Neuron (in vitro differentiated cells): ENCODE results near the gene TBX6.
A peak's percentile ranks its signal among the peaks of the same experiment; 100 is the strongest.

Source experiments
- H2AFZ ChIP-seq: one replicate; pipeline ENCODE4 v1.6.1; 2013; ENCODE audit warnings: low read depth, mild to moderate bottlenecking, inconsistent platforms, low read length, moderate library complexity
- H3K27me3 ChIP-seq: one replicate; pipeline ENCODE4 v1.6.1; 2013; ENCODE audit warnings: low read length; ENCODE audit not compliant: insufficient read depth
- H3K36me3 ChIP-seq: one replicate; pipeline ENCODE4 v1.6.1; 2013; ENCODE audit warnings: low read length; ENCODE audit not compliant: insufficient read depth
- H3K4me1 ChIP-seq: one replicate; pipeline ENCODE4 v1.6.1; 2013; ENCODE audit warnings: low read length; ENCODE audit not compliant: insufficient read depth
- H3K4me3 ChIP-seq: 2 replicates; pipeline ENCODE4 v1.5.1; 2013; ENCODE audit warnings: mild to moderate bottlenecking, low read length, moderate library complexity
- H3K9me3 ChIP-seq: one replicate; pipeline ENCODE4 v1.6.1; 2013; ENCODE audit warnings: low read length

The TBX6 gene

DNA sequence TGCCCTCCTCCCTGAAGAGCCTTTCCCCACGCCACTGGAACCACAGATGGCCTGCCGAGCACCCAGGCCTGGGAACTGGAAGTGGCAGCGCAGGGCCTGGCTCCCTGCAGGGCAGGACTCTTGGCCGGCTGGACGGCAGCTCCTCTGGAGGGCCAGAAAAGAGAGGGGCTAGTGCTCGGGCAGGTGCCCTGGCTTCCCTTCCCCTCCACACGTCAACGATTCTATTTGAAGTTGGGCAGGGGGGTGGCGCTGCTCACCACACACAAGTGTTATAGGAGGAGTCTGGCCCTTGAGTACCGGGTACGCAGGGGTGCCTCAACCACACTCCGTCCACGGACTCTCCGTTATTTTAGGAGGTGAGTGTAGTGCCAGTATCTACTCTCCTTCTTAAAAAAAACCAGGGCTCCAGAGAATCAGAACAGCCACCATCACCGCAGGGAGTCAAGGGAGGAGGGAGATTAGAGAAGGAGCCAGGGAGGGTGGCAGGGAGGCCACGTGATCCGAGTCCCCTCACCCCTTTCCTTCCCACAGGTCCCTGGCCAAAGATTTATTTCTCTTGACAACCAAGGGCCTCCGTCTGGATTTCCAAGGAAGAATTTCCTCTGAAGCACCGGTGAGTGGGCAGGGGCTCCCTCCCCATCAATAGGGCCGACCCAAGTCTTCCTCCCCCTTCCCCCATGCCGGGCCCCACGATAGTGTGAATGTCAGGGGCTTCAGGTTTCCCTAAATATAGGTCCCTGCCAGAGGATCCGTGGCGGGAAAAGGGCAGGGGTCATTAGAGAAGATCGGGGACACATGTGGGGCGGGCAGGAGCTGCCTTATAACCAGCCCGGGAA lies 27.6 kb downstream of the TBX6 start:
- Histone ChIP-seq H3K27me3 (no peaks in the 10 kb centered on the region), H3K4me1 (peaks cover 30% of the 10 kb centered on the region), H3K9me3 (no peaks in the 10 kb centered on the region), H2AFZ (no peak overlapping the region), H3K4me3 (peak overlapping the region; percentile 80), H3K36me3 (peaks cover 30% of the 10 kb centered on the region)

DNA sequence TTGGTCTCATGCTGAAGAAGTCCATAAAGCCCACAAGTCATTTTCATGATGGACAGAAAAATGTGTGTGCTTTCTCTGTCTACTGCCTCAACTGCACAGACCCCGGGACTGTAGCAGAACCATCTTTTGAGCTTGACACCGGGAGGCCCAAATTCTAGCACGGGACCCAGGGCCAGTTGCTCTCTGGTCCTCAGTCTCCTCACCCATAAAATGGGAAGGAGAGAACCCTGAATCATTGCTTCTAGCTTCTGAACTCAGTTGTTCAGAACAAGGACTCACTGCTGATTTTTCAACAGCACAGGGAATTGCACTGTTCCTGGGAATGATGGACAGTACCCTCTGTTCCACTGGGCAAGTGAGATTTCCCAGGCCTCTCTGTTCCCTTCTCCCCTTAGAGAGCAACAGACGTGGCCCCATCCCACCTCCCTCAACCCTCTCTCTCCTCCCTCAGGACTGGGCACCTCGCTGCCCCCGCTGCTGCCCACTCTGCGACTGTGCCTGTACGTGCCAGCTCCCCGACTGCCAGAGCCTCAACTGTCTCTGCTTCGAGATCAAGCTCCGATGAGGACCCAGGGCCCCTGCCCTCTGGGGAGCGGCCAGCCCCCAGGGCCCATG lies 28.3 kb downstream of the TBX6 start:
- no peak overlapping the region for H3K4me3 ChIP-seq
- H2AFZ ChIP-seq = no peak overlapping the region
- peaks cover 22% of the 10 kb centered on the region for H3K36me3 ChIP-seq
- H3K27me3 ChIP-seq = no peaks in the 10 kb centered on the region
- no peaks in the 10 kb centered on the region for H3K9me3 ChIP-seq
- H3K4me1 ChIP-seq = peaks cover 30% of the 10 kb centered on the region

DNA sequence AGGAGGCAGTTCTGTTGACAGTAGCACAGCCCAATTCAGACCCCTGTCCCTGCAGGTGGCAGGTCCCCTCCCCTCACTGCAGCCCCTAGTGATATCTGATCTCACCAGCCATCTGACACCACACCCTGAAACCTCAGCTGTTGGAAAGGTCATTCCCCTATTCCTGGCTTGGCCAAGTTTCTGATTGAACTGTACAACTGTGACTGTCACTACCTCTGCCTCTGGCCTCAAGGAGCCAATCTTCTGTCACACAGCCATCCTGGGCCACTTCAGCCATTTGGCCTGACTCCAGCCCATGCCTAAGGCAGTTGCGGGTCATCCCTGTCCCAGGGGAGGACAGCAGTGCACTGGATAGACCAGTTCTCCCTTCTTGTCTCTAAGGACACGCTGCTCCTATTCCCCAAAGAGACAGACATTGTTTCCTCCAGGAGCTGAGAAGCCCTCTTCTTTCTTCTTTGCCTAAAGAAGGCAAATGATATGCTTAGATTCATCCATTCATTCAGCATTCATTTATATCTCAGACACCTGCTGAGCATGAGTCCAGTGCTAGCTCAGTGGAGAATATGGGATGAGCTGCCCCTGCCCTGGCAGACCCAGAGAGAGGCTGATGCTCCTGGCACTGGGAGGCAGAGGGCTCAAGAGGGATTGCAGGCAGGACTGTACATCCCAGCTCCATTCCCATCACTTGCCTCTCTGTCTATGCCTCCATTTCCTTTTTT lies 30.7 kb downstream of the TBX6 start:
- no peaks in the 10 kb centered on the region for H3K27me3 ChIP-seq
- H3K36me3 ChIP-seq = peaks cover 11% of the 10 kb centered on the region
- no peak overlapping the region for H2AFZ ChIP-seq
- H3K9me3 ChIP-seq = no peaks in the 10 kb centered on the region
- H3K4me1 ChIP-seq = peaks cover 19% of the 10 kb centered on the region
- H3K4me3 ChIP-seq = no peak overlapping the region

DNA sequence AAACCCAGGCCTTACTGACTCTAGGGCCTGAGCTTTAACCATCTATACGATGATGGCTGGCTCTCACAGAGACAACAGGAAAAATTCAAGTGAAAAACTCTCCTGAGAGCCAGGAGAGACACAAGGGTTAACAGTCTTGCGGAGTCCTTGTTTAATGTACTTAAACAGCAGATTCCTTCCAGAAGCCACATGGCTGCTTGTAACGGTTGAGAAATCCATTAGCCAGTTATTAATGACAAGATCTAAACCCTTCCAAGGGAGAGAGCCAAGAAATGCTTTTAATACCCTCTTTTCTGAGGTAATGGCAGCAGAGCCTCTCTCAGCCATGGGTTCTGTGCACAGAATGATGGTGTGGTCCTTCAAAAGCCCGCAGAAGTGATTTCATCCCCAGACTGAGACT lies 31.4 kb downstream of the TBX6 start:
- Histone ChIP-seq H3K27me3 (no peaks in the 10 kb centered on the region), H3K4me1 (peaks cover 19% of the 10 kb centered on the region), H2AFZ (no peak overlapping the region)

DNA sequence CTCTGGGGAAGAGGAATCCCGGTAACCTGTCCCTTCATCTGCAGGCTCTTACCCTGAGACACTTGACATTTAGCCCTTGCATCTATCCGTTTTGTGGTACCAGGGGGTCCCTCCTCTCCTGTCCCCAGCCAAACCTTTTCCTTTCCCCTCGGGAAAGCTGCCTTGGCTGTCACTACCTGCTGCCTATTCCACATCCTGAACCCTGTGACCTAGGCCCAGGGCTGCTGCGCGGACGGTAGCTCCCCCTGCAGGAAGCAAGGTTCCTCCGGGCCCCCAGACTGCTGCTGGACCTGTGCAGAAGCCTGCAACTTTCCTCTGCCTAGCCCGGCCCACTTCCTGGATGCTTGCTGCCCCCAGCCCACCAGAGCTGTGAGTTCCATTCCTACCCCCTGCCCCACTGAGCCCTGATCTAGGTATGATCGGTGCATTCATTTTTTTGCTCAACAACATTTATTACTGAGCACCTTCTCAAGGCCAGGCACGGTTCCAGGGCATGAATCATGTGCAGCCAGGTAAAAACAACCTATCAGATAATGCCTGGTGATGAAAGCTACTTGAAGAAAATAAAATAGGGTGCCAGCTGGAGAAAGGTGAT lies 36.7 kb downstream of the TBX6 start:
- H3K4me1 ChIP-seq = peaks cover 8% of the 10 kb centered on the region
- H3K27me3 ChIP-seq = no peaks in the 10 kb centered on the region
- H3K4me3 ChIP-seq = no peak overlapping the region
- peaks cover 9% of the 10 kb centered on the region for H3K36me3 ChIP-seq
- no peaks in the 10 kb centered on the region for H3K9me3 ChIP-seq
- H2AFZ ChIP-seq = no peak overlapping the region

More for the DNA sequence above, 31.4 kb downstream of the TBX6 start:
- Histone ChIP-seq H3K9me3 (no peaks in the 10 kb centered on the region), H3K4me3 (no peak overlapping the region), H3K36me3 (peaks cover 11% of the 10 kb centered on the region)

DNA sequence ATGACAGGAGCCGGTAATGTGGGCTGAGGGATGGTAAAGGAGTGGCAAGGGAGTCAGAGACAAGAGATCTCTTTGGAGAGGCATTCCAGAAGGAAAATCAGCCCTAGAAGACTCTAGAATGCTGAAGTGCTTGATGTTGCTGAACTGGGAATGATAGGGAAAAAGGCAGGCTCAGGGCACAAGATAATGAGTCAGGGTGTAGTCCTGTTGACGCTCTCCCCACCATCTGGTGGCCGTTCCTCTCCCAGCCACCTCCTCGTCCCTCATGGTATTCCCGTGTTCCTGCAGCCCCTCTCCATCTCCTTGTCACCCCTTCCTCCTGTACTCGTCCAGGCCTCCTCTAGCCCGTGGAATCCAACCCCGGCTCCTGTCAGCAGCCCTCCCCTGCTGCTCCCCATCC lies 37.3 kb downstream of the TBX6 start:
- no peaks in the 10 kb centered on the region for H3K9me3 ChIP-seq

DNA sequence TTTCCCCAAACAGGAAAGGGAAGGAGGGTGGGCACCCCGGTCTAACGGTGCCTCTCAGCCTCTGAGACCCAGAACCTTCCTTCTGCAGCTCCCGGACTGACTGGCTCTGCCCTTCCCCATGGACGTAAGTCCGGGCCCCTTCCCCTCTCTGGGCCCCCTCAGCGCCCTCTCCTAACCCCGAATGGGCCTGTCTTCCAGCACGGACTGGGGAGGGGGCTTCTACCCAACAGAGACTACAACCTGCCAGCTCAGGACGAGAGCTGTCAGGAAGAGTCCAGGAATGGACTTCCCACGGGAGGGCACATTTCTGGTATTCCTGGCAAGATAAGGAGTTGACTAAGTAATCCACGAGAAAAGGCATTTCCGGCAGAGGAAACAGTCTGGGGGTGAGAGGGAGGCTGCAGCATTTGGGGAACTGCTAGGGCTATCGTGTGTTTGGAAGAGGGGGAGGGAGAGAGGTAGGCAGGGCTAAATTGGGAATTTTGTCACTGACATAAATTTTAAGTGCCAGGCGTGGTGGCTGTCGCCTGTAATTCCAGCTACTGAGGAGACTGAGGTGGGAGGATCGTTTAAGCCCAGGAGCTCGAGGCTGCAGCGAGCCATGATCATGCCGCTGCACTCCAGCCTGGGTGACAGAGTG lies 38.2 kb downstream of the TBX6 start:
- H3K4me3 ChIP-seq = peak overlapping the region; percentile 60
- H3K9me3 ChIP-seq = no peaks in the 10 kb centered on the region
- peak overlapping the region; percentile 75 for H2AFZ ChIP-seq
- no peaks in the 10 kb centered on the region for H3K27me3 ChIP-seq
- peaks cover 8% of the 10 kb centered on the region for H3K4me1 ChIP-seq
- peaks cover 2% of the 10 kb centered on the region for H3K36me3 ChIP-seq

More for the DNA sequence above, 37.3 kb downstream of the TBX6 start:
- no peak overlapping the region for H2AFZ ChIP-seq
- no peaks in the 10 kb centered on the region for H3K27me3 ChIP-seq
- peaks cover 3% of the 10 kb centered on the region for H3K36me3 ChIP-seq
- peaks cover 8% of the 10 kb centered on the region for H3K4me1 ChIP-seq
- no peak overlapping the region for H3K4me3 ChIP-seq

DNA sequence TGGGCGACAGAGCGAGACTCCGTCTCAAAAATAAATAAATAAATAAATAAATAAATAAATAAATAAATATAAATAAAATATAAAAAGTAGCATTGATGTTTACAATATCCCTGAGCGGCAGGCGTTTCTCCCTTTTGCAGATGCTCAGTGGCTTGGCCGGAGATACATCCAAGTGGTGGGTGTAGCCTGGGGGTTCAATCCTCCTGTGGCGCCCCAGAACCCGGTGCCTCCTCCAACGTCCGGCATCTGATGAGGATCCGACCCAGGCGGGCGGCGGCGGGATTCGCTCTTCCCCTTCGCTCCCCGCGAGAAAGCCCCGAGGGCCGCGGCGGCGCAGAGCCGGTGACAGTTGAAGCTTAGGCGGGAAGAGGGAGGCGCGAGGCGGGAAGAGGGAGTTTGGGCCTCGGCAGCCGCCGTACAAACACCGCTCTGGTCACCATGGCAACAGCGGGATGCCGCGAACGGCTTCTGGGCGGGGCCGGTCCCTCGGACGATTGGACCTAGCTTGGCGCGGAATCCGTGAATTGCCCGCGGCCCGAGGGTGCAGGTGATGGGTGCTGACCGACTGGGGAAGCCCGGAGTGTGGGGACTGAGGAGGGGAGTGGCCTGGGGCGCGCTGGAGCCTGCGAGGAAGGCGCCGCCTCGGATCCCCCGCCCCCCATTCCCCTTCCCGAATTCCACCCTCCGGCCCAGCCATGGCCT lies 38.9 kb downstream of the TBX6 start:
- Histone ChIP-seq H3K27me3 (no peaks in the 10 kb centered on the region), H3K4me1 (peaks cover 8% of the 10 kb centered on the region), H2AFZ (peak overlapping the region; percentile 75), H3K9me3 (no peaks in the 10 kb centered on the region), H3K4me3 (peak overlapping the region; percentile 60), H3K36me3 (peaks cover 2% of the 10 kb centered on the region)

DNA sequence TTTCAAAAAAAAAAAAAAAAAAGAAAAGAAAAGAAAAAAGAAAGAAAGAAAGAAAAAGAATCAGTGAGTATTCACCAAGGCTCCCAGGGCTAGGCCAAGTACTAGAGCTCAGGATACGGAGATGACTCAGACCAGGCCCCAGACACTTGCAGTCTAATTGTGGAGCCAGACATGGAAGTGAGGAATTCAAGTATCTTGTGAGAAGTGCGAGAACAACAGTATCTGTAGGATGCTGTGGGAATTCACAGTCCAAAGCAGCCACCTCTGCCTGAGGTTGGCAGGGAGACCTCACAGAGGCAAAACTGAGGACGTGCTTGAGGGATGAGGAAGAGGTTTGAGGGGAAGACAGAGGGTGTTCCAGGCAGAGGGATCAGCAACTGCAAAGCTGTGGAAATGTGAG lies 40.2 kb downstream of the TBX6 start:
- no peaks in the 10 kb centered on the region for H3K9me3 ChIP-seq
- no peak overlapping the region for H3K4me3 ChIP-seq
- no peak overlapping the region for H2AFZ ChIP-seq
- H3K27me3 ChIP-seq = no peaks in the 10 kb centered on the region
- H3K4me1 ChIP-seq = peaks cover 8% of the 10 kb centered on the region
- H3K36me3 ChIP-seq = peaks cover 2% of the 10 kb centered on the region

DNA sequence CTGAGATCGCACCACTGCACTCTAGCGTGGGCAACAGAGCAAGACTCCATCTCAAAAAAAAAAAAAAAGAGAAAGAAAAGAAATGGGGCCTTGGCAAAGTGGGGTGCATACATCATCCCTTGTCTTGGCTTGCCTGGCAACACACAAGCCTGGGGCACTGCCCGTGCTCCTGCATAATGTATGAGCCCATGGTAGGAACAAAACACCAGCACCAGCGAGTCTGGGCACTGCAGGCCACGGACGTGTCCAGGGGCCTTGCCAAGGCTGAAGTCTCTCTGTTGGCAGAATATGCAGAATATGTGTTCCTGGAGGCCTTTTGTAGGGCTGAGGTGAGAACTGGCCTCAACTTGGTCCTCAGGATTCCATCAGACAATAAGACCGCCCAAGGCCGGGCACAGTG lies 41.9 kb downstream of the TBX6 start:
- H2AFZ ChIP-seq = no peak overlapping the region
- H3K4me1 ChIP-seq = peaks cover 8% of the 10 kb centered on the region
- no peaks in the 10 kb centered on the region for H3K27me3 ChIP-seq
- no peaks in the 10 kb centered on the region for H3K9me3 ChIP-seq
- no peak overlapping the region for H3K4me3 ChIP-seq
- H3K36me3 ChIP-seq = no peaks in the 10 kb centered on the region

DNA sequence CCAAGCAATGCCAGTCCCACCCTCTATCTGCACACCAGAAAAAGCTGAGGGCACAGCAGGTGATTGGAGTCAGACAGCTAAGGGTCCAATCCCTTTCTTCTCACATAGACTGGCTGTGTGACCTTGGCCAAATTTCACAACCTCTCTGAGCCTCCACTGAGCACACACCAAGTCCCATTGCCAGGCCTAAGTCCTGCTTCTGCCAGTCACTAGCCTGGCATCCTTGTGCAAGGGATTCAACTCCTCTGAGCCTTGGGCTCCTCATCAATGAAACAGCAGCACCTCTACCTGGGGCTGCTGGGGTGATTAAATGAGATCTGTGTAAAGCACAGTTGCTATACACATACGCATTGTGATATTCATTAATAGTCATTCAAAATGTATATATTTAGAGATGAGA lies 45.1 kb downstream of the TBX6 start:
- Histone ChIP-seq H3K36me3 (no peaks in the 10 kb centered on the region), H3K27me3 (no peaks in the 10 kb centered on the region), H3K9me3 (no peaks in the 10 kb centered on the region), H2AFZ (no peak overlapping the region), H3K4me1 (no peaks in the 10 kb centered on the region), H3K4me3 (no peak overlapping the region)

DNA sequence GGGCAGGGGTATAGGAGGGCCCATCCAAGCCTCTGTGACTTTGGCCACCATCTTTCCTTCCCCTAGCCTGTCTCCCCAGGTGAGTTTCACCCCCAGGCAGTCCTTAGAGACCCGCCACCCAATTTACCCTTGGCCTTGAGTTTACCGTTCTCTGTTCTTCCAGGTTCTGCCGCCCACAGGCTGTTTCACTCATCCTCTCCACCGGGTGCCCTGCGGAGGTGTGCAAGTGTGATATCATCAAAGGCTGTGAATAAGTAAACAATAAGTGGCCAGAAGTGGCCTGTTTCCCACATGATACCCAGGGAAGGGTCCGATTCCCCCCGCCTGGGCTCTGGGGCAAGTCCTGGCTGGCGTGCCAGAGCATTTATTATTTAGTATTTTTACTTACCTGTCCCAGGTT lies 45.5 kb downstream of the TBX6 start:
- H3K4me3 ChIP-seq = no peak overlapping the region
- H3K4me1 ChIP-seq = no peaks in the 10 kb centered on the region
- H3K27me3 ChIP-seq = no peaks in the 10 kb centered on the region
- H3K36me3 ChIP-seq = no peaks in the 10 kb centered on the region
- H3K9me3 ChIP-seq = no peaks in the 10 kb centered on the region
- no peak overlapping the region for H2AFZ ChIP-seq
